ENCODE measurements around the gene PTPRZ1.

DNA sequence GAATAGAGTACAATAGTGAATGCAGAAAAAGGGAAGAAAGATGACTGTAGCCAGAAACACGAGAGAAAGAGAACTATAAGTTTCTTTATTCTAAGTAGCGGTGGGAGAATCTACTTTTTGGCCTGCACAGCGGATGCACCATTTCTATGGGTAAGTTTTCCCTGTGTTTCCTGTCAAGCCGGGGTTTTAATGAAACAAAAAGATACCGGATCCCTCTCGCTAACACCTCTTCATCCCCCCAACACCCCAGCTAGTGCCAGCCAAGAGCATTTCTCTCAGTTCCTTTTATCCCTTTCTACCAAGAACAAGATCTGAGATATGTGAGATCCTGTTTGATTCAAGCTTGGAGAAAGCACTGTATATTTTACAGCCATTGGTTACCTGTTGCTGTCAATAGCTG is 14.7 kb downstream of the PTPRZ1 start:
- TF ChIP-seq CTCF (IDR thresholded peaks at IDR 0.05; ENCODE audit: low read depth, low read length, missing input control), result no peak
- TF ChIP-seq ATF3 (IDR thresholded peaks at IDR 0.05), result no peak
- TF ChIP-seq TAF1 (conservative IDR thresholded peaks at IDR 0.05), result no peak
- no peak for TF ChIP-seq RAD21 (IDR thresholded peaks at IDR 0.05)
- no peak for TF ChIP-seq MAX (IDR thresholded peaks at IDR 0.05)
- TF ChIP-seq, protein P1, sequence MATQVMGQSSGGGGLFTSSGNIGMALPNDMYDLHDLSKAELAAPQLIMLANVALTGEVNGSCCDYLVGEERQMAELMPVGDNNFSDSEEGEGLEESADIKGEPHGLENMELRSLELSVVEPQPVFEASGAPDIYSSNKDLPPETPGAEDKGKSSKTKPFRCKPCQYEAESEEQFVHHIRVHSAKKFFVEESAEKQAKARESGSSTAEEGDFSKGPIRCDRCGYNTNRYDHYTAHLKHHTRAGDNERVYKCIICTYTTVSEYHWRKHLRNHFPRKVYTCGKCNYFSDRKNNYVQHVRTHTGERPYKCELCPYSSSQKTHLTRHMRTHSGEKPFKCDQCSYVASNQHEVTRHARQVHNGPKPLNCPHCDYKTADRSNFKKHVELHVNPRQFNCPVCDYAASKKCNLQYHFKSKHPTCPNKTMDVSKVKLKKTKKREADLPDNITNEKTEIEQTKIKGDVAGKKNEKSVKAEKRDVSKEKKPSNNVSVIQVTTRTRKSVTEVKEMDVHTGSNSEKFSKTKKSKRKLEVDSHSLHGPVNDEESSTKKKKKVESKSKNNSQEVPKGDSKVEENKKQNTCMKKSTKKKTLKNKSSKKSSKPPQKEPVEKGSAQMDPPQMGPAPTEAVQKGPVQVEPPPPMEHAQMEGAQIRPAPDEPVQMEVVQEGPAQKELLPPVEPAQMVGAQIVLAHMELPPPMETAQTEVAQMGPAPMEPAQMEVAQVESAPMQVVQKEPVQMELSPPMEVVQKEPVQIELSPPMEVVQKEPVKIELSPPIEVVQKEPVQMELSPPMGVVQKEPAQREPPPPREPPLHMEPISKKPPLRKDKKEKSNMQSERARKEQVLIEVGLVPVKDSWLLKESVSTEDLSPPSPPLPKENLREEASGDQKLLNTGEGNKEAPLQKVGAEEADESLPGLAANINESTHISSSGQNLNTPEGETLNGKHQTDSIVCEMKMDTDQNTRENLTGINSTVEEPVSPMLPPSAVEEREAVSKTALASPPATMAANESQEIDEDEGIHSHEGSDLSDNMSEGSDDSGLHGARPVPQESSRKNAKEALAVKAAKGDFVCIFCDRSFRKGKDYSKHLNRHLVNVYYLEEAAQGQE (IDR thresholded peaks at IDR 0.05), result no peak
- no peak for TF ChIP-seq ZBTB33 (IDR thresholded peaks at IDR 0.05)
- no peak for TF ChIP-seq GABPA (IDR thresholded peaks at IDR 0.05 in 1 of 2, conservative IDR thresholded peaks at IDR 0.05 in 1 of 2)
